Endodermal cell (in vitro differentiated cells): Measurements from ENCODE around the gene FAM107B. TPM values are rescaled to one million over a fixed set of nuclear protein-coding genes. Genes with fewer than 3 reads are reported as not detected.

Source experiments
- DNase-seq: peaks from one replicate; pipeline ENCODE4 v3.0.0-alpha.2; 2017
- H3K27ac ChIP-seq: 2 replicates; pipeline ENCODE4 v1.5.1; 2013; ENCODE audit warnings: mild to moderate bottlenecking, low read depth, low read length, moderate library complexity
- H3K27me3 ChIP-seq: 2 replicates; pipeline ENCODE4 v1.6.1; 2013; ENCODE audit warnings: mild to moderate bottlenecking, low read length, moderate library complexity; ENCODE audit not compliant: insufficient read depth, control insufficient read depth, poor library complexity, severe bottlenecking
- H3K36me3 ChIP-seq: 2 replicates; pipeline ENCODE4 v1.7.0; 2013; ENCODE audit warnings: mild to moderate bottlenecking, low read length, moderate library complexity; ENCODE audit not compliant: control insufficient read depth, insufficient read depth
- H3K4me1 ChIP-seq: one replicate; pipeline ENCODE4 v1.7.0; 2013; ENCODE audit warnings: low read length; ENCODE audit not compliant: control insufficient read depth, insufficient read depth
- H3K4me3 ChIP-seq: 2 replicates; pipeline ENCODE4 v1.5.1; 2013; ENCODE audit warnings: mild to moderate bottlenecking, low read length, moderate library complexity
- H3K9ac ChIP-seq: 2 replicates; pipeline ENCODE4 v1.6.1; 2013; ENCODE audit warnings: mild to moderate bottlenecking, low read length, moderate library complexity; ENCODE audit not compliant: poor library complexity, severe bottlenecking; ENCODE audit errors: extremely low read depth
- H3K9me3 ChIP-seq: 2 replicates; pipeline ENCODE4 v1.6.1; 2013; ENCODE audit warnings: mild to moderate bottlenecking, low read length, moderate library complexity; ENCODE audit not compliant: control insufficient read depth
- H3K27ac Mint-ChIP-seq: 2 replicates; pipeline ENCODE4 v1.8.0; 2020; ENCODE audit warnings: mixed read lengths
- H3K27me3 Mint-ChIP-seq: 2 replicates; pipeline ENCODE4 v1.8.0; 2021; ENCODE audit warnings: mild to moderate bottlenecking, mixed read lengths; ENCODE audit not compliant: insufficient read depth
- H3K36me3 Mint-ChIP-seq: 2 replicates; pipeline ENCODE4 v1.8.0; 2020; ENCODE audit warnings: low read depth, mixed read lengths
- H3K4me1 Mint-ChIP-seq: 2 replicates; pipeline ENCODE4 v1.8.0; 2020; ENCODE audit warnings: mixed read lengths
- H3K4me3 Mint-ChIP-seq: 2 replicates; pipeline ENCODE4 v1.8.0; 2020; ENCODE audit warnings: mild to moderate bottlenecking, moderate library complexity, mixed read lengths
- H3K9me3 Mint-ChIP-seq: 2 replicates; pipeline ENCODE4 v1.8.0; 2020; ENCODE audit warnings: mild to moderate bottlenecking, mixed read lengths
- CTCF ChIP-seq: fragments of 200-600 bp; sonication (generic); conservative IDR thresholded peaks from 2 replicates; pipeline ENCODE4 v1.5.0; 2021; ENCODE audit warnings: antibody characterized with exemption, mild to moderate bottlenecking
- WGBS, 2 experiments: methylation state at CpG; one replicate each; pipeline versions ENCODE4 v1.1.5 to v1.1.7; 2013; ENCODE audit warnings: missing lambda C conversion rate in 2 of 2, mixed read lengths in 1 of 2; ENCODE audit not compliant: insufficient coverage in 1 of 2, insufficient read length in 1 of 2; 5-methylcytosine and 5-hydroxymethylcytosine counted together
- total RNA-seq, 2 donors: library from RNA; stranded (reverse); fragmentation: NEBNext Ultra II Directional in 1 of 2; extraction: Animal tissue kit (Norgen Biotek cat#: 25700) in 1 of 2; gene quantifications; 2 replicates in 1 of 2; 3 replicates in 1 of 2; pipeline ENCODE4 v1.2.1, GENCODE V29; 2021

The FAM107B gene
- total RNA-seq, 2 donors from 2014 or later, result 16.0 to 24.0 TPM

- Histone ChIP-seq H3K27me3 (no peaks in the 10 kb centered on the region), H3K4me3 (no peak overlapping the region), H3K9me3 (no peaks in the 10 kb centered on the region), H3K27ac (no peak overlapping the region), H3K4me1 (no peaks in the 10 kb centered on the region), H3K36me3 (no peaks in the 10 kb centered on the region), H3K9ac (no peak overlapping the region)
- Mint-ChIP-seq H3K4me1 (peaks cover 7% of the 10 kb centered on the region), H3K27me3 (peaks cover 6% of the 10 kb centered on the region), H3K4me3 (no peak overlapping the region), H3K27ac (no peak overlapping the region), H3K36me3 (no peaks in the 10 kb centered on the region), H3K9me3 (peaks cover 5% of the 10 kb centered on the region)
- DNase-seq, result no peak
- no peak for TF ChIP-seq CTCF
- 86 to 93% methylated on average over 2 to 3 of the region's 3 CpGs for WGBS, 2 experiments
Observed at GRCh38 chr10:14695847-14696480, 78.7 kb downstream of the FAM107B start.

GRCh38 chr10:14693891-14694290 is 80.8 kb downstream of the FAM107B start:
- Mint-ChIP-seq H3K27me3 (peaks cover 7% of the 10 kb centered on the region), H3K4me1 (peaks cover 7% of the 10 kb centered on the region), H3K9me3 (no peaks in the 10 kb centered on the region), H3K4me3 (no peak overlapping the region), H3K36me3 (no peaks in the 10 kb centered on the region), H3K27ac (no peak overlapping the region)
- no peak for DNase-seq
- no peaks in the 10 kb centered on the region for H3K27me3 ChIP-seq
- WGBS, 2 experiments, result 90% methylated on average over 2 of the region's 2 CpGs; no CpG with 5 or more reads in 1 of the 2 experiments
- H3K9me3 ChIP-seq, result no peaks in the 10 kb centered on the region
- no peak for TF ChIP-seq CTCF
- no peak overlapping the region for H3K9ac ChIP-seq
- no peaks in the 10 kb centered on the region for H3K4me1 ChIP-seq
- no peaks in the 10 kb centered on the region for H3K36me3 ChIP-seq
- no peak overlapping the region for H3K27ac ChIP-seq
- no peak overlapping the region for H3K4me3 ChIP-seq

DNA sequence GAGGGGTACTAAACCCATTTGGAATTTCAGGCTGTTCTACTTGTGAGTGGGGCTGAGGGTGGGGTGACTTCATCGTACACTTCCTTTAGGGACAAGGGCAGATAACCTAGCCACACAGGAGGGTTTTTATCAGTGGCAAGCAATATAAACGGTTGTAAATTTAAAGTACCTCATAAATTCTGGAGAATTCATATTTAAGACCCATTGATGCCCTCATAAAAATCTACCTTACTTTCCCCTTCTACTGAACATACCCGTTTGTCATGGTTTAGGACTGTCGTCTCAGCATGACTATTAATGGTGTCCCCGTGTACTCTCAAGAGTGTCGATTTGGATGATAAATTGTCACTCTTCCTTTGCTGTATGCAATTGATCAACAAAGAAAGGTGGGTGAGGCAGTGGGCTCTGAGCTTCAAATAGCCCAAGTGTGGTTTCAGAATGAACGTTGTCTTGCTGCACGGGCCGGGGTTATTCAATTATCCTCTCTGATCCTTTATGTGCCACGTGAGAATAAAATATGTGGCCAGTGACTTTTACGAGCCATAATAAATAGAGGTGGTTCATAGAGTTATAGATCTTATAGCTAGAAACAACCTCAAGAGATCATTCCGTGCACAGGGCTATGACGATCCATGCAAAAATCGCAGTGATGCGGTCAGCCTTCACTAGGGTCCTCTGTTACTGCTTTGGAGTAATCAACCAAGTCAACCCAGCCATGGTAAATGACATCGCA is 82.2 kb downstream of the FAM107B start:
- Histone ChIP-seq H3K4me1 (peaks cover 2% of the 10 kb centered on the region), H3K27me3 (no peaks in the 10 kb centered on the region), H3K9ac (no peak overlapping the region), H3K9me3 (no peaks in the 10 kb centered on the region), H3K4me3 (no peak overlapping the region), H3K27ac (no peak overlapping the region), H3K36me3 (no peaks in the 10 kb centered on the region)
- Mint-ChIP-seq H3K27ac (no peak overlapping the region), H3K27me3 (peaks cover 7% of the 10 kb centered on the region), H3K4me1 (peaks cover 20% of the 10 kb centered on the region), H3K4me3 (no peak overlapping the region), H3K9me3 (no peaks in the 10 kb centered on the region), H3K36me3 (no peaks in the 10 kb centered on the region)
- no peak for DNase-seq
- TF ChIP-seq CTCF, result no peak
- WGBS, 2 experiments, result 67 to 72% methylated on average over 14 to 16 of the region's 16 CpGs
